Neural cell (in vitro differentiated cells): ENCODE measurements around the gene SMIM22. TPM values are rescaled to one million over a fixed set of nuclear protein-coding genes. Genes with fewer than 3 reads are reported as not detected.

Source experiments
- H2AFZ ChIP-seq: fragments of 200-600, 300-800 bp; sonication (generic), shearing (Covaris generic); 2 replicates; pipeline ENCODE4 v1.6.0; 2014; ENCODE audit warnings: low read depth, mild to moderate bottlenecking, antibody characterized with exemption, low read length, moderate library complexity
- H3F3A ChIP-seq: fragments of 200-600 bp; shearing (Covaris generic); 2 replicates; pipeline ENCODE4 v1.6.1; 2016; ENCODE audit warnings: mild to moderate bottlenecking, moderate library complexity, mixed read lengths, antibody characterized with exemption, low read length; ENCODE audit not compliant: insufficient read depth, poor library complexity, severe bottlenecking
- H3K27ac ChIP-seq: fragments of 200-600, 300-800 bp; sonication (generic), shearing (Covaris generic); 2 replicates; pipeline ENCODE4 v1.5.1; 2014; ENCODE audit warnings: mild to moderate bottlenecking, low read length, moderate library complexity
- H3K27me3 ChIP-seq: fragments of 300-800, 200-600 bp; sonication (generic), shearing (Covaris generic); 2 replicates; pipeline ENCODE4 v1.6.0; 2014; ENCODE audit warnings: mild to moderate bottlenecking, low read depth, low read length, moderate library complexity; ENCODE audit not compliant: insufficient read depth
- H3K36me3 ChIP-seq: fragments of 300-800, 200-600 bp; sonication (generic), shearing (Covaris generic); 2 replicates; pipeline ENCODE4 v1.5.1; 2014; ENCODE audit warnings: mild to moderate bottlenecking, antibody characterized with exemption, low read length, moderate library complexity; ENCODE audit not compliant: insufficient read depth
- H3K4me2 ChIP-seq: fragments of 300-800, 200-600 bp; sonication (generic), shearing (Covaris generic); 2 replicates; pipeline ENCODE4 v1.6.0; 2014; ENCODE audit warnings: mild to moderate bottlenecking, low read length
- H3K4me3 ChIP-seq: fragments of 300-800, 200-600 bp; sonication (generic), shearing (Covaris generic); 2 replicates; pipeline ENCODE4 v1.5.1; 2014; ENCODE audit warnings: mild to moderate bottlenecking, low read length, moderate library complexity
- H3K79me2 ChIP-seq: fragments of 200-600 bp; shearing (Covaris generic); replicated peaks from 2 replicates; pipeline ENCODE4 v1.6.0; 2014; ENCODE audit warnings: mild to moderate bottlenecking, low read length, moderate library complexity; ENCODE audit not compliant: insufficient read depth
- H3K9ac ChIP-seq: fragments of 300-800, 200-600 bp; sonication (generic), shearing (Covaris generic); 2 replicates; pipeline ENCODE4 v1.6.1; 2016; ENCODE audit warnings: mild to moderate bottlenecking, low read length, mixed read lengths
- H3K9me2 ChIP-seq: fragments of 200-600 bp; shearing (Covaris generic); 2 replicates; pipeline ENCODE4 v1.6.1; 2016; ENCODE audit warnings: mild to moderate bottlenecking, low read length, mixed read lengths; ENCODE audit not compliant: insufficient read depth
- H3K9me3 ChIP-seq: fragments of 200-600, 300-800 bp; sonication (generic), shearing (Covaris generic); 2 replicates; pipeline ENCODE4 v1.6.1; 2016; ENCODE audit warnings: mild to moderate bottlenecking, mixed run types, low read length, moderate library complexity, mixed read lengths
- H4K20me1 ChIP-seq: fragments of 200-600 bp; shearing (Covaris generic); 2 replicates; pipeline ENCODE4 v1.6.1; 2016; ENCODE audit warnings: mild to moderate bottlenecking, mixed run types; ENCODE audit not compliant: insufficient read depth
- CTCF ChIP-seq: fragments of 450-650 bp; IDR thresholded peaks from 2 replicates; pipeline ENCODE4 v1.5.1; 2014; ENCODE audit warnings: antibody characterized with exemption, mild to moderate bottlenecking, moderate library complexity; ENCODE audit not compliant: poor library complexity, severe bottlenecking
- EP300 ChIP-seq: fragments of 450-650 bp; conservative IDR thresholded peaks from 2 replicates; pipeline ENCODE4 v1.6.1; 2014; ENCODE audit warnings: antibody characterized with exemption, mild to moderate bottlenecking, moderate library complexity; ENCODE audit not compliant: poor library complexity, severe bottlenecking
- EZH2 ChIP-seq: fragments of 200-600, 300-800 bp; shearing (Covaris generic), sonication (generic); IDR thresholded peaks from 2 replicates; pipeline ENCODE4 v1.6.1; 2014; ENCODE audit warnings: antibody characterized with exemption, low read length, borderline replicate concordance, mild to moderate bottlenecking; ENCODE audit not compliant: insufficient read depth, poor library complexity, severe bottlenecking
- POLR2AphosphoS5 ChIP-seq: IDR thresholded peaks from 2 replicates; pipeline ENCODE4 v1.6.1; 2012
- RAD21 ChIP-seq: fragments of 450-650 bp; conservative IDR thresholded peaks from 2 replicates; pipeline ENCODE4 v1.6.1; 2014; ENCODE audit warnings: antibody characterized with exemption, mild to moderate bottlenecking, moderate library complexity
- REST ChIP-seq: IDR thresholded peaks from 2 replicates; pipeline ENCODE4 v1.6.1; 2012; ENCODE audit warnings: borderline replicate concordance
- SMC3 ChIP-seq: fragments of 450-650 bp; conservative IDR thresholded peaks from 2 replicates; pipeline ENCODE4 v1.6.1; 2014; ENCODE audit warnings: antibody characterized with exemption, mild to moderate bottlenecking, moderate library complexity; ENCODE audit not compliant: poor library complexity
- TAF1 ChIP-seq: IDR thresholded peaks from 2 replicates; pipeline ENCODE4 v1.6.1; 2012; ENCODE audit warnings: low read depth
- polyA plus RNA-seq: library from polyadenylated mRNA; depleted of rRNA; stranded (reverse); fragments of >200 nt; gene quantifications from 2 replicates; pipeline ENCODE4 v1.2.3, GENCODE V29; 2014

SMIM22 gene
- polyA plus RNA-seq, 1 donor from 2014 or later, result not detected

- no peak overlapping the region for H3K4me2 ChIP-seq
- no peak overlapping the region for H3K4me3 ChIP-seq
- H3K79me2 ChIP-seq, result no peaks in the 10 kb centered on the region
- no peak overlapping the region for H3K9ac ChIP-seq
- no peak overlapping the region for H3K27ac ChIP-seq
- H3K36me3 ChIP-seq, result no peaks in the 10 kb centered on the region
- H4K20me1 ChIP-seq, result no peaks in the 10 kb centered on the region
- TF ChIP-seq REST (no peak), TAF1 (no peak), POLR2AphosphoS5 (no peak), SMC3 (no peak), CTCF (no peak), EZH2 (no peak), EP300 (no peak)
- no peak overlapping the region for H2AFZ ChIP-seq
- H3K27me3 ChIP-seq, result no peaks in the 10 kb centered on the region
- H3F3A ChIP-seq, result no peaks in the 10 kb centered on the region
- no peaks in the 10 kb centered on the region for H3K9me3 ChIP-seq
- H3K9me2 ChIP-seq, result no peaks in the 10 kb centered on the region
Measured at GRCh38 chr16:4805231-4805630, 10.1 kb downstream of the SMIM22 start.

- Histone ChIP-seq H3K9ac (no peak overlapping the region), H3K79me2 (no peaks in the 10 kb centered on the region), H3K9me2 (no peaks in the 10 kb centered on the region), H3K27ac (no peak overlapping the region), H3K4me2 (no peak overlapping the region), H2AFZ (no peak overlapping the region), H3F3A (no peaks in the 10 kb centered on the region), H3K9me3 (no peaks in the 10 kb centered on the region), H3K4me3 (no peak overlapping the region), H3K27me3 (no peaks in the 10 kb centered on the region), H3K36me3 (no peaks in the 10 kb centered on the region), H4K20me1 (no peaks in the 10 kb centered on the region)
- no peak for TF ChIP-seq EP300
Measured at GRCh38 chr16:4806280-4806679, 11.1 kb downstream of the SMIM22 start.

- Histone ChIP-seq H4K20me1 (no peaks in the 10 kb centered on the region), H3K79me2 (no peaks in the 10 kb centered on the region), H3K27me3 (no peaks in the 10 kb centered on the region), H2AFZ (no peak overlapping the region), H3K36me3 (peaks cover 5% of the 10 kb centered on the region), H3K9ac (no peak overlapping the region), H3K27ac (no peak overlapping the region), H3K9me3 (no peaks in the 10 kb centered on the region), H3K4me2 (no peak overlapping the region), H3F3A (no peaks in the 10 kb centered on the region), H3K9me2 (no peaks in the 10 kb centered on the region), H3K4me3 (no peak overlapping the region)
- TF ChIP-seq EZH2 (no peak), REST (no peak), RAD21 (no peak), SMC3 (no peak), EP300 (no peak)
Measured at GRCh38 chr16:4811242-4811641, 16.1 kb downstream of the SMIM22 start.
